Measurements from ENCODE around the gene ROGDI.

The ROGDI gene

GRCh38 chr16:4765511-4766474 is 36.6 kb downstream of the ROGDI start:
- no peak for DNase-seq

GRCh38 chr16:4763791-4764190 is 38.6 kb downstream of the ROGDI start:
- no peak for DNase-seq

- no peak for DNase-seq
These were observed 40.2 kb downstream of the ROGDI start for GRCh38 chr16:4762205-4762604.

- no peak for DNase-seq
These were observed 42.1 kb downstream of the ROGDI start for GRCh38 chr16:4760221-4760910.

GRCh38 chr16:4755687-4756086 is 46.7 kb downstream of the ROGDI start:
- DNase-seq: no peak

GRCh38 chr16:4754865-4755264 is 47.6 kb downstream of the ROGDI start:
- no peak for DNase-seq

GRCh38 chr16:4753227-4753626 is 49.2 kb downstream of the ROGDI start:
- DNase-seq: no peak

- no peak for DNase-seq
These were observed 49.9 kb downstream of the ROGDI start for GRCh38 chr16:4752351-4753100.

GRCh38 chr16:4750896-4751295 is 51.5 kb downstream of the ROGDI start:
- no peak for DNase-seq

- DNase-seq: no peak
These were observed 52.7 kb downstream of the ROGDI start for GRCh38 chr16:4749700-4750257.

- no peak for DNase-seq
These were observed 53.6 kb downstream of the ROGDI start for GRCh38 chr16:4748682-4749411.

- no peak for DNase-seq
These were observed 54.3 kb downstream of the ROGDI start for GRCh38 chr16:4747906-4748681.

GRCh38 chr16:4746991-4747574 is 55.4 kb downstream of the ROGDI start:
- DNase-seq: no peak
